Measurements from ENCODE around the gene SYNPR. TPM values are rescaled to one million over a fixed set of nuclear protein-coding genes. Genes with fewer than 3 reads are reported as not detected.

Gene SYNPR
- total RNA-seq, 1 experiment from 2014 or later, result 0.17 TPM

DNA sequence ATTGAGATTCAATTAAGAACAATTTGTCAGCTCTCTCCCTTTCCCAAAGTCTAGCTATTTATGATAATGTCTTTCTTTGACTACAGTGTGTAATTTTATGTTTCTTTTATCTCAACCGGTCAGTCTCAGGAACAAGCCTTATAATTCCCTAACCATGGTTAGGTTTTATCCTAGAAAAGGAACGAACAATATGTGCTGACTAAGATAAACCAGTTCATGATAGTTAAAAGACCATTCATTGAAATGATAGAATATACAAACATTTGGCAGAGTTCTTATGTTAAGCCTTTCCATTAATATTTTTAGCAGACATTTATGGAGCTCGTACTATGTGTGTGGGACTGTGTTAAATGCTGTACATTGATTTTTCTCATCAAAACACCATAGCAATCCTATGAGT lies 106.3 kb downstream of the SYNPR start:
- Mint-ChIP-seq H3K9me3 (no peaks in the 10 kb centered on the region), H3K27ac (no peak overlapping the region)

More for the DNA sequence above, 106.3 kb downstream of the SYNPR start:
- H3K23ac ChIP-seq (ENCODE audit: insufficient read length, low read depth, low read length), result no peak overlapping the region
- no peaks in the 10 kb centered on the region for H3K79me2 ChIP-seq (ENCODE audit: insufficient read depth, low read length)
- no peak overlapping the region for H2BK20ac ChIP-seq (ENCODE audit: low read depth, low read length, poor library complexity, severe bottlenecking)
- H4K5ac ChIP-seq (ENCODE audit: insufficient read length, low read depth, low read length), result no peak overlapping the region
- H3K27me3 ChIP-seq (ENCODE audit: insufficient read depth, low read length), result no peaks in the 10 kb centered on the region
- H2AFZ ChIP-seq (ENCODE audit: low read length), result no peak overlapping the region
- no peak overlapping the region for H3K18ac ChIP-seq (ENCODE audit: insufficient read length, low read depth, low read length)
- H3K23me2 ChIP-seq (ENCODE audit: insufficient read length, low read depth, low read length, poor library complexity, severe bottlenecking), result no peaks in the 10 kb centered on the region
- no peak for DNase-seq
- no peaks in the 10 kb centered on the region for H3K36me3 Mint-ChIP-seq (ENCODE audit: insufficient read depth in 1 of 3, low read depth in 3 of 3)
- no peaks in the 10 kb centered on the region for H3K9me3 ChIP-seq (ENCODE audit: control insufficient read depth, low read depth, low read length)
- no peak overlapping the region for H2BK15ac ChIP-seq (ENCODE audit: low read depth, low read length)
- H3K4me3 Mint-ChIP-seq, result no peak overlapping the region
- H3K9ac ChIP-seq (ENCODE audit: extremely low read depth, insufficient read length, low read length), result no peak overlapping the region
- H3K56ac ChIP-seq (ENCODE audit: insufficient read length, low read depth, low read length), result no peak overlapping the region
- no peaks in the 10 kb centered on the region for H4K20me1 ChIP-seq (ENCODE audit: control insufficient read depth, insufficient read depth, insufficient read length)
- H3K4ac ChIP-seq (ENCODE audit: low read depth, low read length), result no peak overlapping the region
- H4K91ac ChIP-seq (ENCODE audit: insufficient read length, low read depth, low read length), result no peak overlapping the region
- H4K8ac ChIP-seq (replicated peaks; ENCODE audit: insufficient read length, low read depth, low read length), result no peak overlapping the region
- no peak overlapping the region for H3T11ph ChIP-seq (ENCODE audit: low read length)
- H3K4me2 ChIP-seq (ENCODE audit: insufficient read depth, insufficient read length, low read length), result no peak overlapping the region
- H3K27ac ChIP-seq (ENCODE audit: insufficient read length, low read depth, low read length), result no peak overlapping the region
- no peak overlapping the region for H2BK12ac ChIP-seq (ENCODE audit: insufficient read length, low read depth, low read length)
- no peak for TF ChIP-seq CTCF (conservative IDR thresholded peaks at IDR 0.05)
- no peak overlapping the region for H2BK120ac ChIP-seq (ENCODE audit: low read depth, low read length, poor library complexity, severe bottlenecking)
- no peak overlapping the region for H3K14ac ChIP-seq (ENCODE audit: insufficient read depth, low read length)
- H3K4me1 ChIP-seq (ENCODE audit: insufficient read depth, low read length), result no peaks in the 10 kb centered on the region; the same call in 1 of the 2 replicates
- no peaks in the 10 kb centered on the region for H3K79me1 ChIP-seq (ENCODE audit: insufficient read depth, low read depth, low read length, poor library complexity, severe bottlenecking)
- peaks cover 9% of the 10 kb centered on the region in 2 experiments for H3K4me1 Mint-ChIP-seq
- H2AK5ac ChIP-seq (ENCODE audit: insufficient read length, low read length), result no peak overlapping the region
- WGBS (ENCODE audit: extremely low coverage, insufficient read length, low lambda C conversion rate), result no CpG with 5 or more reads among the region's 3 CpGs
- no peaks in the 10 kb centered on the region for H3K27me3 Mint-ChIP-seq (ENCODE audit: low read depth)
- no peak overlapping the region for H2BK5ac ChIP-seq (ENCODE audit: insufficient read length, low read length)

Measured in H9 (cell line).